ENCODE results near the gene AIG1. TPM values are rescaled to one million over a fixed set of nuclear protein-coding genes. Genes with fewer than 3 reads are reported as not detected.

Gene AIG1
- total RNA-seq, 1 experiment from 2014 or later, result 51.1 TPM

GRCh38 chr6:143335865-143336264 is 275.2 kb downstream of the AIG1 start:
- H3K36me3 ChIP-seq (ENCODE audit: control insufficient read depth in 1 of 2, insufficient read depth in 2 of 2, low read length in 2 of 2), result no peaks in the 10 kb centered on the region
- CTCF ChIA-PET, result no interaction called here
- H3K79me2 ChIP-seq (ENCODE audit: insufficient read depth, low read length), result no peaks in the 10 kb centered on the region
- TF ChIP-seq SP1 (IDR thresholded peaks at IDR 0.05; ENCODE audit: low read depth) (no peak), JUND (IDR thresholded peaks at IDR 0.05) (no peak), ATF3 (IDR thresholded peaks at IDR 0.05) (no peak), ZNF274 (IDR thresholded peaks at IDR 0.05; ENCODE audit: low read depth, low read length) (no peak), CTCF (IDR thresholded peaks at IDR 0.05 in 2 of 3, conservative IDR thresholded peaks at IDR 0.05 in 1 of 3; ENCODE audit: borderline replicate concordance in 1 of 3, insufficient read depth in 1 of 3, low read depth in 2 of 3, low read length in 2 of 3) (no peak), POLR2A (IDR thresholded peaks at IDR 0.05; ENCODE audit: borderline replicate concordance, extremely low read depth, insufficient read depth, insufficient read length) (no peak), REST (IDR thresholded peaks at IDR 0.05; ENCODE audit: low read depth) (no peak), YY1 (IDR thresholded peaks at IDR 0.05; ENCODE audit: extremely low read depth, insufficient replicate concordance, low read depth, low read length) (no peak), MAX (IDR thresholded peaks at IDR 0.05) (no peak), SIN3A (IDR thresholded peaks at IDR 0.05; ENCODE audit: low read depth) (no peak), EZH2phosphoT487 (IDR thresholded peaks at IDR 0.05; ENCODE audit: borderline replicate concordance) (no peak), ZFX (IDR thresholded peaks at IDR 0.05) (no peak), ZBTB33 (IDR thresholded peaks at IDR 0.05; ENCODE audit: extremely low read depth, insufficient replicate concordance, low read length) (no peak), SRF (IDR thresholded peaks at IDR 0.05; ENCODE audit: low read depth) (no peak), CEBPB (IDR thresholded peaks at IDR 0.05; ENCODE audit: low read depth) (no peak), ELF1 (IDR thresholded peaks at IDR 0.05; ENCODE audit: borderline replicate concordance, low read depth) (no peak)
- H3K9me3 ChIP-seq (ENCODE audit: control insufficient read depth in 1 of 2, insufficient read depth in 1 of 2, low read depth in 1 of 2, low read length in 2 of 2), result no peaks in the 10 kb centered on the region
- no peak overlapping the region for H2AFZ ChIP-seq (ENCODE audit: low read depth, low read length, poor library complexity, severe bottlenecking)
- POLR2A ChIA-PET, result no interaction called here
- peaks cover 0 to 22% of the 10 kb centered on the region in 2 experiments; a peak in 3 of 4 replicates for H3K4me1 ChIP-seq (ENCODE audit: control insufficient read depth in 1 of 2, insufficient read depth in 2 of 2, low read length in 2 of 2)
- intact Hi-C loops (cut with micrococcal nuclease), result loop anchor here (5.0 kb wide), 1 partner anchor 644 kb away; no protein-coding TSS in a partner anchor
- H3K9ac ChIP-seq (ENCODE audit: low read length), result no peak overlapping the region
- no peak overlapping the region for H3K4me3 ChIP-seq (replicated peaks in 1 of 2; ENCODE audit: low read depth in 1 of 2, low read length in 2 of 2)
- H4K20me1 ChIP-seq (ENCODE audit: insufficient read depth), result no peaks in the 10 kb centered on the region
- RAD21 ChIA-PET (ENCODE audit: low non-redundant PET in 1 of 2, low total read pairs in 2 of 2, uncharacterized antibody in 2 of 2, unreplicated experiment in 2 of 2), result no interaction called here
- no peak overlapping the region for H3K4me2 ChIP-seq (ENCODE audit: low read length)
- BruUV-seq (replicated peaks), result no TSS peak
- no peak for DNase-seq (ENCODE audit: low read depth, low spot score)
- no peaks in the 10 kb centered on the region for H3K9me2 ChIP-seq (ENCODE audit: insufficient read depth)
- ATAC-seq, result no peak
- H3K27ac ChIP-seq (ENCODE audit: low read depth, low read length), result no peak overlapping the region
- no peaks in the 10 kb centered on the region for H3K27me3 ChIP-seq (ENCODE audit: insufficient read depth, low read length)
